ENCODE results near the gene USPL1.
A peak's percentile ranks its signal among the peaks of the same experiment; 100 is the strongest.

Gene USPL1

GRCh38 chr13:30689752-30690151, 72.0 kb downstream of the USPL1 start:
- peaks cover 6% of the 10 kb centered on the region for H3K4me1 Mint-ChIP-seq (ENCODE audit: low read depth)
- no peak overlapping the region for H3K4me3 Mint-ChIP-seq
- peaks cover 3% of the 10 kb centered on the region for H3K36me3 Mint-ChIP-seq
- H3K9me3 Mint-ChIP-seq (ENCODE audit: low read depth), result no peaks in the 10 kb centered on the region
- H3K27ac Mint-ChIP-seq, result no peak overlapping the region
- peaks cover 3% of the 10 kb centered on the region for H3K27me3 Mint-ChIP-seq

- Mint-ChIP-seq H3K9me3 (ENCODE audit: low read depth) (no peaks in the 10 kb centered on the region), H3K4me3 (peak overlapping the region; percentile 71), H3K36me3 (peaks cover 3% of the 10 kb centered on the region), H3K4me1 (ENCODE audit: low read depth) (peaks cover 8% of the 10 kb centered on the region), H3K27ac (no peak overlapping the region), H3K27me3 (peaks cover 5% of the 10 kb centered on the region)
Measured at GRCh38 chr13:30690282-30691188, 72.8 kb downstream of the USPL1 start.

- Mint-ChIP-seq H3K27ac (no peak overlapping the region), H3K9me3 (ENCODE audit: low read depth) (no peaks in the 10 kb centered on the region), H3K4me1 (ENCODE audit: low read depth) (peaks cover 15% of the 10 kb centered on the region), H3K27me3 (peaks cover 5% of the 10 kb centered on the region), H3K4me3 (no peak overlapping the region), H3K36me3 (peaks cover 3% of the 10 kb centered on the region)
Measured at GRCh38 chr13:30692113-30692512, 74.4 kb downstream of the USPL1 start.

GRCh38 chr13:30696278-30697176, 78.8 kb downstream of the USPL1 start:
- peaks cover 9% of the 10 kb centered on the region for H3K27me3 Mint-ChIP-seq
- H3K4me3 Mint-ChIP-seq, result no peak overlapping the region
- peaks cover 10% of the 10 kb centered on the region for H3K4me1 Mint-ChIP-seq (ENCODE audit: low read depth)
- no peaks in the 10 kb centered on the region for H3K9me3 Mint-ChIP-seq (ENCODE audit: low read depth)
- no peak overlapping the region for H3K27ac Mint-ChIP-seq
- H3K36me3 Mint-ChIP-seq, result no peaks in the 10 kb centered on the region

GRCh38 chr13:30697177-30697953, 79.6 kb downstream of the USPL1 start:
- Mint-ChIP-seq H3K36me3 (no peaks in the 10 kb centered on the region), H3K27me3 (peaks cover 9% of the 10 kb centered on the region), H3K27ac (no peak overlapping the region), H3K9me3 (ENCODE audit: low read depth) (no peaks in the 10 kb centered on the region), H3K4me1 (ENCODE audit: low read depth) (peaks cover 10% of the 10 kb centered on the region), H3K4me3 (no peak overlapping the region)

- Mint-ChIP-seq H3K4me1 (ENCODE audit: low read depth) (peaks cover 10% of the 10 kb centered on the region), H3K27me3 (peaks cover 9% of the 10 kb centered on the region), H3K27ac (no peak overlapping the region), H3K36me3 (no peaks in the 10 kb centered on the region), H3K9me3 (ENCODE audit: low read depth) (no peaks in the 10 kb centered on the region), H3K4me3 (no peak overlapping the region)
Measured at GRCh38 chr13:30697996-30698401, 80.3 kb downstream of the USPL1 start.

- Mint-ChIP-seq H3K9me3 (ENCODE audit: low read depth) (no peaks in the 10 kb centered on the region), H3K4me1 (ENCODE audit: low read depth) (peaks cover 10% of the 10 kb centered on the region), H3K4me3 (no peak overlapping the region), H3K36me3 (no peaks in the 10 kb centered on the region), H3K27ac (no peak overlapping the region), H3K27me3 (peaks cover 9% of the 10 kb centered on the region)
Measured at GRCh38 chr13:30698488-30699005, 80.8 kb downstream of the USPL1 start.

GRCh38 chr13:30700364-30700763, 82.6 kb downstream of the USPL1 start:
- peaks cover 2% of the 10 kb centered on the region for H3K36me3 Mint-ChIP-seq
- no peaks in the 10 kb centered on the region for H3K9me3 Mint-ChIP-seq (ENCODE audit: low read depth)
- peaks cover 9% of the 10 kb centered on the region for H3K4me1 Mint-ChIP-seq (ENCODE audit: low read depth)
- no peak overlapping the region for H3K27ac Mint-ChIP-seq
- no peak overlapping the region for H3K4me3 Mint-ChIP-seq
- H3K27me3 Mint-ChIP-seq, result peaks cover 7% of the 10 kb centered on the region

- Mint-ChIP-seq H3K4me3 (no peak overlapping the region), H3K4me1 (ENCODE audit: low read depth) (no peaks in the 10 kb centered on the region), H3K27ac (no peak overlapping the region), H3K36me3 (peaks cover 2% of the 10 kb centered on the region), H3K27me3 (peaks cover 7% of the 10 kb centered on the region), H3K9me3 (ENCODE audit: low read depth) (no peaks in the 10 kb centered on the region)
Measured at GRCh38 chr13:30702006-30702405, 84.3 kb downstream of the USPL1 start.

GRCh38 chr13:30704596-30704995, 86.9 kb downstream of the USPL1 start:
- peaks cover 2% of the 10 kb centered on the region for H3K36me3 Mint-ChIP-seq
- no peak overlapping the region for H3K27ac Mint-ChIP-seq
- peaks cover 2% of the 10 kb centered on the region for H3K27me3 Mint-ChIP-seq
- H3K9me3 Mint-ChIP-seq (ENCODE audit: low read depth), result no peaks in the 10 kb centered on the region
- H3K4me3 Mint-ChIP-seq, result no peak overlapping the region
- no peaks in the 10 kb centered on the region for H3K4me1 Mint-ChIP-seq (ENCODE audit: low read depth)

- Mint-ChIP-seq H3K4me1 (ENCODE audit: low read depth) (no peaks in the 10 kb centered on the region), H3K9me3 (ENCODE audit: low read depth) (no peaks in the 10 kb centered on the region), H3K27me3 (peaks cover 2% of the 10 kb centered on the region), H3K4me3 (no peak overlapping the region), H3K27ac (no peak overlapping the region), H3K36me3 (peaks cover 2% of the 10 kb centered on the region)
Measured at GRCh38 chr13:30705680-30706079, 88.0 kb downstream of the USPL1 start.

- Mint-ChIP-seq H3K4me3 (no peak overlapping the region), H3K27ac (no peak overlapping the region), H3K36me3 (peaks cover 2% of the 10 kb centered on the region), H3K9me3 (ENCODE audit: low read depth) (no peaks in the 10 kb centered on the region), H3K27me3 (peaks cover 4% of the 10 kb centered on the region), H3K4me1 (ENCODE audit: low read depth) (no peaks in the 10 kb centered on the region)
Measured at GRCh38 chr13:30708541-30708940, 90.8 kb downstream of the USPL1 start.
